GM12878 (cell line): ENCODE data around the gene LRRC75B. TPM values are rescaled to one million over a fixed set of nuclear protein-coding genes. Genes with fewer than 3 reads are reported as not detected.

ENCODE experiments used
- ATAC-seq: fragments of 200-7000 bp; cut with Tn5 transposase; 3 replicates; pipeline ENCODE4 v1.9.1; 2020; ENCODE audit warnings: mild to moderate bottlenecking, moderate library complexity
- BruUV-seq: library from RNA; stranded (reverse); fragments of 400-500 nt; replicated peaks from 2 replicates; lab custom pipeline; 2021; lab: Mats Ljungman, UMichigan
- CTCF ChIA-PET: fragments of 300-600 bp; sonication (Branson Sonifier 250); formaldehyde crosslinking; extraction: SDS; loops from one replicate; lab custom pipeline; 2021; ENCODE audit warnings: inconsistent platforms; lab: Yijun Ruan, JAX
- POLR2A ChIA-PET: fragments of 350-600 bp; formaldehyde crosslinking; extraction: SDS; loops from one replicate; lab custom pipeline; 2021; ENCODE audit warnings: inconsistent platforms; lab: Charles Lee
- RAD21 ChIA-PET: fragments of 300-600 bp; sonication (Branson Sonifier 250); formaldehyde crosslinking; loops from one replicate; lab custom pipeline; 2023; ENCODE audit warnings: antibody characterized with exemption; ENCODE audit not compliant: unreplicated experiment; lab: Charles Lee
- SMC1A ChIA-PET: fragments of 300-600 bp; sonication (Branson Sonifier 250); formaldehyde crosslinking; loops from one replicate; lab custom pipeline; 2023; ENCODE audit not compliant: unreplicated experiment, uncharacterized antibody; lab: Charles Lee
- DNase-seq: peaks from one replicate; pipeline ENCODE4 v3.0.0-alpha.2; 2011; ENCODE audit warnings: low read depth, low spot score
- FAIRE-seq: peaks from 3 replicates; lab custom pipeline; 2011; peaks lifted over from hg19 to GRCh38; lab: Jason Lieb, UNC
- H2AFZ ChIP-seq: 2 replicates; pipeline ENCODE4 v1.6.0; 2011; ENCODE audit warnings: low read depth, low read length, control low read depth; ENCODE audit not compliant: control insufficient read depth
- H3K27ac ChIP-seq: 2 replicates; pipeline ENCODE4 v1.5.1; 2011; ENCODE audit warnings: control low read depth; ENCODE audit not compliant: control insufficient read depth, insufficient read depth
- H3K27me3 ChIP-seq, 2 experiments: replicated peaks in 1 of 2; 2 replicates each; pipeline versions ENCODE4 v1.6.0 to v1.6.1; 2011; ENCODE audit warnings: low read length in 1 of 2; ENCODE audit not compliant: control insufficient read depth in 2 of 2, insufficient read depth in 2 of 2
- H3K36me3 ChIP-seq, 2 experiments: 2 replicates each; pipeline ENCODE4 v1.5.1; 2011; ENCODE audit warnings: low read length in 1 of 2; ENCODE audit not compliant: control insufficient read depth in 2 of 2, insufficient read depth in 2 of 2
- H3K4me1 ChIP-seq: 2 replicates; pipeline ENCODE4 v1.6.1; 2011; ENCODE audit warnings: mild to moderate bottlenecking, low read length, moderate library complexity, mixed read lengths; ENCODE audit not compliant: control insufficient read depth, insufficient read depth
- H3K4me2 ChIP-seq: 2 replicates; pipeline ENCODE4 v1.6.0; 2011; ENCODE audit warnings: control low read depth; ENCODE audit not compliant: control insufficient read depth, insufficient read depth
- H3K4me3 ChIP-seq: fragments of 200-600 bp; sonication (generic); 2 replicates; pipeline ENCODE4 v1.5.1; 2016
- H3K79me2 ChIP-seq: 2 replicates; pipeline ENCODE4 v1.6.0; 2011; ENCODE audit warnings: low read length; ENCODE audit not compliant: control insufficient read depth, insufficient read depth
- H3K9ac ChIP-seq: 2 replicates; pipeline ENCODE4 v1.8.0; 2011; ENCODE audit warnings: low read length, control low read depth, mixed read lengths; ENCODE audit not compliant: control insufficient read depth, insufficient read depth
- H3K9me3 ChIP-seq: replicated peaks from 3 replicates; pipeline ENCODE4 v1.5.1; 2011; ENCODE audit warnings: mild to moderate bottlenecking, low read length; ENCODE audit not compliant: control insufficient read depth, insufficient read depth
- H4K20me1 ChIP-seq: 2 replicates; pipeline ENCODE4 v1.6.0; 2011; ENCODE audit not compliant: control insufficient read depth, insufficient read depth
- ATF7 ChIP-seq: fragments of 450-650 bp; IDR thresholded peaks from 2 replicates; pipeline ENCODE4 v1.6.1; 2016; ENCODE audit warnings: low read depth, mild to moderate bottlenecking
- BACH1 ChIP-seq: fragments of 450-650 bp; IDR thresholded peaks from 2 replicates; pipeline ENCODE4 v1.6.1; 2017; ENCODE audit warnings: mild to moderate bottlenecking, borderline replicate concordance
- BRCA1 ChIP-seq: IDR thresholded peaks from 2 replicates; pipeline ENCODE4 v1.6.1; 2011; ENCODE audit warnings: low read depth, low read length, improper control_type of control experiment
- CBFB ChIP-seq: IDR thresholded peaks from 2 replicates; pipeline ENCODE4 v1.6.1; 2016; ENCODE audit warnings: antibody characterized with exemption, low read depth
- CHD4 ChIP-seq: fragments of 200-600 bp; sonication (generic); IDR thresholded peaks from 2 replicates; pipeline ENCODE4 v1.6.1; 2016; ENCODE audit warnings: mild to moderate bottlenecking
- EED ChIP-seq: sonication (generic); IDR thresholded peaks from 2 replicates; pipeline ENCODE4 v1.6.1; 2016; ENCODE audit warnings: antibody characterized with exemption, low read depth
- ETV6 ChIP-seq, 2 experiments: fragments of 450-650 bp in 1 of 2; IDR thresholded peaks in 1 of 2; conservative IDR thresholded peaks in 1 of 2; 2 replicates each; pipeline ENCODE4 v1.6.1; 2014; ENCODE audit warnings: antibody characterized with exemption in 1 of 2, borderline replicate concordance in 1 of 2, low read depth in 1 of 2, mild to moderate bottlenecking in 1 of 2, moderate library complexity in 1 of 2
- HDAC6 ChIP-seq: fragments of 200-600 bp; sonication (generic); IDR thresholded peaks from one replicate; pipeline ENCODE4 v1.8.0; 2017; ENCODE audit warnings: antibody characterized with exemption; ENCODE audit not compliant: unreplicated experiment
- IKZF2 ChIP-seq, 2 experiments: fragments of 450-650 bp; IDR thresholded peaks; 2 replicates each; pipeline ENCODE4 v1.6.1; 2017; ENCODE audit warnings: mild to moderate bottlenecking in 2 of 2, moderate library complexity in 2 of 2
- JUND ChIP-seq: IDR thresholded peaks from 2 replicates; pipeline ENCODE4 v1.6.1; 2012; ENCODE audit warnings: low read depth, mild to moderate bottlenecking, low read length, improper control_type of control experiment, moderate library complexity
- MTA3 ChIP-seq: IDR thresholded peaks from 2 replicates; pipeline ENCODE4 v1.6.1; 2012; ENCODE audit warnings: low read length, inconsistent platforms, borderline replicate concordance
- MYC ChIP-seq: IDR thresholded peaks from 2 replicates; pipeline ENCODE4 v1.6.1; 2011; ENCODE audit warnings: mild to moderate bottlenecking, low read length, moderate library complexity, inconsistent platforms; ENCODE audit not compliant: insufficient read depth, insufficient replicate concordance, insufficient read length, severe bottlenecking
- NR2F1 ChIP-seq: fragments of 450-650 bp; conservative IDR thresholded peaks from 2 replicates; pipeline ENCODE4 v1.6.1; 2017; ENCODE audit warnings: mild to moderate bottlenecking
- SMC3 ChIP-seq: IDR thresholded peaks from 2 replicates; pipeline ENCODE4 v1.6.1; 2011; ENCODE audit warnings: low read length, improper control_type of control experiment, borderline replicate concordance
- SP1 ChIP-seq: IDR thresholded peaks from one replicate; pipeline ENCODE4 v1.6.1; 2011; ENCODE audit warnings: low read depth, low read length
- SREBF1 ChIP-seq: IDR thresholded peaks from 2 replicates; pipeline ENCODE4 v1.6.1; 2012; ENCODE audit warnings: mild to moderate bottlenecking, low read length
- SRF ChIP-seq, 2 experiments: IDR thresholded peaks; 2 replicates each; pipeline ENCODE4 v1.6.1; 2011; ENCODE audit warnings: low read depth in 2 of 2, low read length in 2 of 2, mild to moderate bottlenecking in 1 of 2, moderate library complexity in 1 of 2
- WGBS: methylation state at CpG from one replicate; pipeline ENCODE4 v1.1.6; 2016; ENCODE audit warnings: low lambda C conversion rate; ENCODE audit not compliant: insufficient replicate concordance, insufficient coverage; ENCODE audit errors: missing lambda C conversion rate; 5-methylcytosine and 5-hydroxymethylcytosine counted together
- in situ Hi-C: fragments of 300-500 bp; cut with MboI; formaldehyde crosslinking; loops from 9 replicates; pipeline ENCODE4 v1.14.3; 2018; ENCODE audit warnings: mixed read lengths
- intact Hi-C: fragments of 100-400 bp; cut with micrococcal nuclease; formaldehyde crosslinking; loops from one replicate; pipeline ENCODE4 v1.14.2; 2022; ENCODE audit not compliant: unreplicated experiment
- polyA plus RNA-seq, 11 experiments: library from polyadenylated mRNA; depleted of rRNA in 4 of 11; unstranded in 6 of 11; stranded (reverse) in 5 of 11; fragments of >200 nt; fragmentation: Nextera tagmentation in 4 of 11; fragmentation: Illumina TruSeq in 1 of 11; extraction: Ambion mirVana in 4 of 11; extraction: Trizol in 1 of 11; gene quantifications; 1 replicate in 1 of 11; 2 replicates in 10 of 11; pipeline versions ENCODE4 v1.2.1 to v1.2.3, GENCODE V29; 2011 to 2016; ENCODE audit warnings: inconsistent platforms in 2 of 11, missing spikeins in 2 of 11, low read depth in 1 of 11
- total RNA-seq, 4 experiments: library from RNA; depleted of rRNA in 3 of 4; stranded (reverse); fragments of >200 nt in 3 of 4; fragmentation: Illumina TruSeq in 1 of 4; extraction: Trizol in 1 of 4; gene quantifications; 2 replicates each; pipeline versions ENCODE4 v1.2.1 to v1.2.3, GENCODE V29; 2013 to 2021

Gene LRRC75B
- total and polyA plus RNA-seq, 10 of the 15 experiments (the other 5 are each of a cell fraction or from before 2014, with no cell fraction given) = 0.09 to 0.98 (median 0.11) TPM; not detected in 3

DNA sequence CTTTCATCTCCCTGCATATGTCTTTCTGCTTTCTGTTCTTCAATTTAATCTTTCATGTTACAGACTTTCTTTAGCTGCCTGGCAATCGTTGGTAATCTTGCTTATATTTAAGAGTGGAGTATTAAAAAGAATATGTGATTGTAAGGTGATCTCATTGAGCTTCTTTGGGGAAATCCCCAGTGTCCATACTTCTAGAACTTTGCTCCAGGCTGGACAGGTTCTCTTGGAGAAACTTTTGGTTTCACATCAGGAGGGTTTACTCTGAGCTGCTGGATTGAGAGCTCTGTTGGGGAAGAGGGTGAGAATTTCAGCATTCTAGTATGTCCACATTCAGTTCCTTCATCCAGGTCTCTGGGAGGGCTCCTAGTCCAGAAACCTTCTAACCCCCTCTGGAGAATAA, 16.1 kb downstream of the LRRC75B start:
- intact Hi-C loops (no loop called here), in situ Hi-C loops (no loop called here)
- Histone ChIP-seq H3K4me1 (no peaks in the 10 kb centered on the region), H3K9ac (no peak overlapping the region), H3K27ac (no peak overlapping the region), H3K36me3 (peaks cover 4 to 13% of the 10 kb centered on the region in 2 experiments), H3K4me3 (no peak overlapping the region)
- RAD21 ChIA-PET = no interaction called here
- ATAC-seq = no peak
- 42% methylated on average over 1 of the region's 1 CpG for WGBS
- SMC1A ChIA-PET = interaction anchor here (1.7 kb wide), 1 partner anchor 10 kb away, joined by 11 read pairs; no protein-coding TSS in a partner anchor
- no peak for DNase-seq
- no peak for TF ChIP-seq IKZF2 (IDR thresholded peaks at IDR 0.05)
- no peak for TF ChIP-seq NR2F1
- no peak for TF ChIP-seq HDAC6
- no peak for TF ChIP-seq SP1
- no peak for TF ChIP-seq CBFB
- no peak for TF ChIP-seq ATF7
- no peak for TF ChIP-seq EED
- TF ChIP-seq MTA3 = no peak
- no peak for TF ChIP-seq BACH1
- TF ChIP-seq SMC3 = no peak
- no peak for TF ChIP-seq ETV6 (conservative IDR thresholded peaks at IDR 0.05 in 1 of 2, IDR thresholded peaks at IDR 0.05 in 1 of 2; ENCODE audit: borderline replicate concordance in 1 of 2, low read depth in 1 of 2)
- TF ChIP-seq SRF (IDR thresholded peaks at IDR 0.05; ENCODE audit: low read depth in 2 of 2, low read length in 2 of 2) = no peak
- no peak for TF ChIP-seq SREBF1
- TF ChIP-seq MYC = no peak
- no peak for TF ChIP-seq BRCA1
- TF ChIP-seq JUND = no peak
- TF ChIP-seq CHD4 = no peak
- TF ChIP-seq, all 136 proteins: peak for 0
- no peaks in the 10 kb centered on the region for H3K9me3 ChIP-seq
- H3K27me3 ChIP-seq = no peaks in the 10 kb centered on the region
- H3K79me2 ChIP-seq = no peaks in the 10 kb centered on the region
- H4K20me1 ChIP-seq = no peaks in the 10 kb centered on the region
- H2AFZ ChIP-seq = no peak overlapping the region
- CTCF ChIA-PET = interaction anchor here (0.8 to 1.2 kb wide), 2 partner anchors 10 to 139 kb away, joined by 3 to 4 read pairs; no protein-coding TSS in a partner anchor
- POLR2A ChIA-PET = no interaction called here
- BruUV-seq = no TSS peak
- no peak overlapping the region for H3K4me2 ChIP-seq
- no peak for FAIRE-seq
